Measurements from ENCODE around the gene TTBK1.

The TTBK1 gene

GRCh38 chr6:43307451-43308100 is 64.3 kb downstream of the TTBK1 start:
- no peak for DNase-seq

GRCh38 chr6:43308101-43308989 is 65.1 kb downstream of the TTBK1 start, which contains the start of gene CRIP3:
CRIP3 (minus strand) TSS chr6:43308826; CDS start chr6:43308792, 34 bp downstream.
- peak; percentile 88 for DNase-seq

- DNase-seq: no peak
Observed at GRCh38 chr6:43308990-43309477, 65.8 kb downstream of the TTBK1 start.

GRCh38 chr6:43310134-43310533 is 66.9 kb downstream of the TTBK1 start:
- no peak for DNase-seq

- no peak for DNase-seq
Observed at GRCh38 chr6:43310624-43311023, 67.3 kb downstream of the TTBK1 start.

- no peak for DNase-seq
Observed at GRCh38 chr6:43311666-43312065, 68.4 kb downstream of the TTBK1 start.

GRCh38 chr6:43313813-43314212 is 70.5 kb downstream of the TTBK1 start:
- DNase-seq: no peak

GRCh38 chr6:43318011-43318410 is 74.7 kb downstream of the TTBK1 start:
- no peak for DNase-seq

GRCh38 chr6:43325876-43326275 is 82.6 kb downstream of the TTBK1 start:
- no peak for DNase-seq

GRCh38 chr6:43328528-43328927 is 85.2 kb downstream of the TTBK1 start:
- DNase-seq: peak; percentile 16

GRCh38 chr6:43331470-43331869 is 88.2 kb downstream of the TTBK1 start:
- DNase-seq: no peak

GRCh38 chr6:43331891-43332290 is 88.6 kb downstream of the TTBK1 start:
- no peak for DNase-seq

- DNase-seq: peak; percentile 64
Observed at GRCh38 chr6:43334466-43335095, 91.3 kb downstream of the TTBK1 start.

- peak; percentile 60 for DNase-seq
Observed at GRCh38 chr6:43335469-43335868, 92.2 kb downstream of the TTBK1 start.

- DNase-seq: no peak
Observed at GRCh38 chr6:43336382-43336781, 93.1 kb downstream of the TTBK1 start.
